MM.1S (cell line): ENCODE measurements around the gene PIKFYVE.

Source experiments
- EZH2phosphoT487 ChIP-seq: fragments of 300-600 bp; sonication (generic); IDR thresholded peaks from 2 replicates; pipeline ENCODE4 v1.6.1; 2018; ENCODE audit warnings: antibody characterized with exemption, low read length
- TF ChIP-seq, protein P1 (sequence below): fragments of 300-600 bp; sonication (generic); IDR thresholded peaks from 2 replicates; pipeline ENCODE4 v1.5.1; 2016; ENCODE audit warnings: antibody characterized with exemption, low read length, mixed read lengths

DNA sequence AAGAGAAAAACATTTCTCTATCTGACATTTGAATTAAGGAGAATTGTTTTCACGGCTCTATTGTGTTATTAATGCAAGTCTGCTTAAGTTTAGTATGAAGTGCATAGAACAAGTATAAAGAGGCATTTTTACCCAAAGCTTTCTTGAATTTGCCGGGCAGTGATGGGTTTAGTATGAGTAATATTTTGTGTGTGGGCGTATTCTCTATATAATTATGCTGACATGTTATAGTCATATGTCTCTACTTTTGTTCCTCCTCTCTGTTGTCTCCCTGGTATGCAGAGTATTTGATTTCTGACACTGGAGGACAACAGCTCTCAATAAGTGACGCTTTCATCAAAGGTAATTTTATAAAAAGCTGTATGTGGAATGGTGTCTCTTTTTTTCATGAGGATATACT is 45.9 kb downstream of the PIKFYVE start:
- TF ChIP-seq, protein P1, sequence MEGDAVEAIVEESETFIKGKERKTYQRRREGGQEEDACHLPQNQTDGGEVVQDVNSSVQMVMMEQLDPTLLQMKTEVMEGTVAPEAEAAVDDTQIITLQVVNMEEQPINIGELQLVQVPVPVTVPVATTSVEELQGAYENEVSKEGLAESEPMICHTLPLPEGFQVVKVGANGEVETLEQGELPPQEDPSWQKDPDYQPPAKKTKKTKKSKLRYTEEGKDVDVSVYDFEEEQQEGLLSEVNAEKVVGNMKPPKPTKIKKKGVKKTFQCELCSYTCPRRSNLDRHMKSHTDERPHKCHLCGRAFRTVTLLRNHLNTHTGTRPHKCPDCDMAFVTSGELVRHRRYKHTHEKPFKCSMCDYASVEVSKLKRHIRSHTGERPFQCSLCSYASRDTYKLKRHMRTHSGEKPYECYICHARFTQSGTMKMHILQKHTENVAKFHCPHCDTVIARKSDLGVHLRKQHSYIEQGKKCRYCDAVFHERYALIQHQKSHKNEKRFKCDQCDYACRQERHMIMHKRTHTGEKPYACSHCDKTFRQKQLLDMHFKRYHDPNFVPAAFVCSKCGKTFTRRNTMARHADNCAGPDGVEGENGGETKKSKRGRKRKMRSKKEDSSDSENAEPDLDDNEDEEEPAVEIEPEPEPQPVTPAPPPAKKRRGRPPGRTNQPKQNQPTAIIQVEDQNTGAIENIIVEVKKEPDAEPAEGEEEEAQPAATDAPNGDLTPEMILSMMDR: no peak
- TF ChIP-seq EZH2phosphoT487: no peak
